ENCODE data around the gene BBX. TPM values are rescaled to one million over a fixed set of nuclear protein-coding genes. Genes with fewer than 3 reads are reported as not detected.

The BBX gene
- total and polyA plus RNA-seq, 2 of the 13 experiments (the other 11 are each of a cell fraction or from before 2014, with no cell fraction given) = 13.7 to 23.2 TPM

DNA sequence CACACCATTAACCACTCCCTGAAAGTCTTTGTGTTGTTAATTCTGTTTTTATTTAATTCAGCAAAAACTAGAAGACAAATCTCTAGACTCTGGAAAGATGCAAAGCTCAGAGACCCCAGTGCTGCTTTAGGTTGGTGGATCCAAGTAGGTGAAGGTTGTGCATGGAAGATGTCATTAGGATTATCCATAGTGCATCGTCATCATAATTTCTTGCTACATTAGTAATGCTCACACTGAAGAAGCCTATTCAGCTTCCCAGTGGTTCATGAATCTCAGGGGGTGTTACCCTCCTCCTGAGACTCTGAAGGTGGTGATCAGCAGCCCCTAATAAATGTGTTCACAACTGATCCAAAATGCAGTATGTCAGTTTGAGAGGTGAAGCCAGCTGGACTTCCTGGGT lies 295.3 kb downstream of the BBX start:
- Histone ChIP-seq H4K20me1 (ENCODE audit: insufficient read depth, low read length) (no peaks in the 10 kb centered on the region), H3K9ac (ENCODE audit: insufficient read depth, low read depth, low read length) (no peak overlapping the region), H3K9me3 (ENCODE audit: low read length) (no peaks in the 10 kb centered on the region), H3K36me3 (replicated peaks in 1 of 2; ENCODE audit: control insufficient read depth in 1 of 2, insufficient read depth in 2 of 2, low read length in 2 of 2) (no peaks in the 10 kb centered on the region), H3K79me2 (ENCODE audit: insufficient read depth, low read length) (no peaks in the 10 kb centered on the region), H3K4me1 (ENCODE audit: insufficient read depth, low read length) (peaks cover 12% of the 10 kb centered on the region), H3K27ac (ENCODE audit: extremely low read length, insufficient read depth, low read length) (no peak overlapping the region), H3K4me2 (ENCODE audit: low read depth, low read length) (no peak overlapping the region), H2AFZ (ENCODE audit: low read length) (no peak overlapping the region), H3K27me3 (ENCODE audit: control insufficient read depth in 1 of 2, insufficient read depth in 2 of 2, low read length in 2 of 2) (no peaks in the 10 kb centered on the region), H3K4me3 (replicated peaks in 1 of 3; ENCODE audit: insufficient read depth in 1 of 3, low read depth in 2 of 3, low read length in 3 of 3) (no peak overlapping the region)
- TF ChIP-seq MAFF (IDR thresholded peaks at IDR 0.05; ENCODE audit: low read depth, low read length) = peak; percentile 65
- TF ChIP-seq ZNF75D (CRISPR knock-in tag; IDR thresholded peaks at IDR 0.05; ENCODE audit: borderline replicate concordance) = no peak
- TF ChIP-seq ZBTB7A (CRISPR knock-in tag; IDR thresholded peaks at IDR 0.05) = no peak
- TF ChIP-seq GLI4 (CRISPR knock-in tag; IDR thresholded peaks at IDR 0.05; ENCODE audit: borderline replicate concordance) = no peak
- no peak for TF ChIP-seq AHR (CRISPR knock-in tag; IDR thresholded peaks at IDR 0.05)
- peak; percentile 79 to 81 for TF ChIP-seq MAFK (conservative IDR thresholded peaks at IDR 0.05 in 1 of 2, IDR thresholded peaks at IDR 0.05 in 1 of 2; ENCODE audit: low read length in 2 of 2)
- no peak for TF ChIP-seq FOXK2 (IDR thresholded peaks at IDR 0.05)
- TF ChIP-seq HDAC6 (IDR thresholded peaks at IDR 0.05; ENCODE audit: low read depth, low read length) = no peak
- no peak for TF ChIP-seq TRIM24 (CRISPR knock-in tag; IDR thresholded peaks at IDR 0.05)
- TF ChIP-seq, protein P1, sequence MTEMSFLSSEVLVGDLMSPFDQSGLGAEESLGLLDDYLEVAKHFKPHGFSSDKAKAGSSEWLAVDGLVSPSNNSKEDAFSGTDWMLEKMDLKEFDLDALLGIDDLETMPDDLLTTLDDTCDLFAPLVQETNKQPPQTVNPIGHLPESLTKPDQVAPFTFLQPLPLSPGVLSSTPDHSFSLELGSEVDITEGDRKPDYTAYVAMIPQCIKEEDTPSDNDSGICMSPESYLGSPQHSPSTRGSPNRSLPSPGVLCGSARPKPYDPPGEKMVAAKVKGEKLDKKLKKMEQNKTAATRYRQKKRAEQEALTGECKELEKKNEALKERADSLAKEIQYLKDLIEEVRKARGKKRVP (CRISPR knock-in tag; IDR thresholded peaks at IDR 0.05) = no peak
- ATAC-seq = no peak
- intact Hi-C loops (cut with micrococcal nuclease; ENCODE audit: unreplicated experiment) (no loop called here), in situ Hi-C loops (cut with HindIII; ENCODE audit: extremely low pct_ligation_motif_present, low pct_unique_long_range_greater_than_20kb) (no loop called here)
- FAIRE-seq = no peak
- WGBS (ENCODE audit: low lambda C conversion rate) = 57% methylated on average over 1 of the region's 1 CpG
- POLR2A ChIA-PET = no interaction called here
- no TSS peak for BruUV-seq (replicated peaks)
- DNase-seq (ENCODE audit: low spot score) = no peak
- CTCF ChIA-PET (ENCODE audit: low intra/inter-chr PET ratio, low total read pairs) = no interaction called here
